Raji (cell line): ENCODE data around the gene ARHGAP9.

Experiments used
- POLR2A ChIP-seq: IDR thresholded peaks from 2 replicates; pipeline ENCODE4 v1.6.1; 2011; ENCODE audit warnings: low read depth, low read length, control low read depth; ENCODE audit not compliant: insufficient read depth

The ARHGAP9 gene

GRCh38 chr12:57469296-57470164 is 10.1 kb downstream of the ARHGAP9 start:
- TF ChIP-seq POLR2A, result no peak

- TF ChIP-seq POLR2A, result no peak
These were observed 11.8 kb downstream of the ARHGAP9 start for GRCh38 chr12:57467915-57468314.

GRCh38 chr12:57467212-57467874 is 12.3 kb downstream of the ARHGAP9 start:
- TF ChIP-seq POLR2A, result no peak

- TF ChIP-seq POLR2A, result no peak
These were observed 13.7 kb downstream of the ARHGAP9 start for GRCh38 chr12:57465747-57466505.

- no peak for TF ChIP-seq POLR2A
These were observed 14.5 kb downstream of the ARHGAP9 start for GRCh38 chr12:57465030-57465746.

- TF ChIP-seq POLR2A, result no peak
These were observed 15.1 kb downstream of the ARHGAP9 start for GRCh38 chr12:57464569-57464968.

GRCh38 chr12:57462912-57463253 is 16.8 kb downstream of the ARHGAP9 start:
- no peak for TF ChIP-seq POLR2A

- TF ChIP-seq POLR2A, result peak; percentile 66
These were observed 17.3 kb downstream of the ARHGAP9 start for GRCh38 chr12:57462251-57462911.

- no peak for TF ChIP-seq POLR2A
These were observed 17.8 kb downstream of the ARHGAP9 start for GRCh38 chr12:57461917-57462250.

- TF ChIP-seq POLR2A, result no peak
These were observed 18.3 kb downstream of the ARHGAP9 start for GRCh38 chr12:57461276-57461916.

GRCh38 chr12:57460841-57461275 is 18.8 kb downstream of the ARHGAP9 start:
- TF ChIP-seq POLR2A, result no peak

GRCh38 chr12:57460468-57460784 is 19.2 kb downstream of the ARHGAP9 start:
- no peak for TF ChIP-seq POLR2A

GRCh38 chr12:57459750-57460467 is 19.8 kb downstream of the ARHGAP9 start, which contains the start of gene GLI1:
Gene GLI1, plus strand, starts transcription at chr12:57459785. Its CDS starts 3,907 bp downstream, at chr12:57463692.
- TF ChIP-seq POLR2A, result no peak

GRCh38 chr12:57459055-57459749 is 20.5 kb downstream of the ARHGAP9 start:
- peak; percentile 46 for TF ChIP-seq POLR2A
